Right cardiac atrium (tissue), 5 donors: ENCODE data around the gene ZNF653. TPM values are rescaled to one million over a fixed set of nuclear protein-coding genes. Genes with fewer than 3 reads are reported as not detected.
"Not testable (repeated sequence)": the region's sequence is repeated elsewhere in the genome, so short reads cannot be mapped to it uniquely, and the experiment has no call there.

Source experiments
- ATAC-seq, 2 donors: fragments of 200-7000 bp; cut with Tn5 transposase; one replicate each; pipeline versions ENCODE4 v1.8.0 to v1.9.1; 2020; ENCODE audit warnings: moderate library complexity in 2 of 2, mild to moderate bottlenecking in 1 of 2
- DNase-seq, 3 donors: peaks; one replicate each; pipeline ENCODE4 v3.0.0-alpha.2; 2020
- H3K27ac ChIP-seq: one replicate; pipeline ENCODE4 v1.5.1; 2013; ENCODE audit warnings: mild to moderate bottlenecking, low read length, control low read depth, moderate library complexity
- H3K27me3 ChIP-seq: one replicate; pipeline ENCODE4 v1.6.1; 2013; ENCODE audit not compliant: control insufficient read depth, insufficient read depth
- H3K4me1 ChIP-seq: one replicate; pipeline ENCODE4 v1.6.1; 2013; ENCODE audit warnings: low read length; ENCODE audit not compliant: control insufficient read depth, insufficient read depth
- H3K4me3 ChIP-seq: one replicate; pipeline ENCODE4 v1.5.1; 2013; ENCODE audit warnings: low read length, control low read depth
- H3K9me3 ChIP-seq: one replicate; pipeline ENCODE4 v1.6.1; 2013; ENCODE audit warnings: low read length; ENCODE audit not compliant: control insufficient read depth
- WGBS: extraction: QIAGEN DNeasy Blood & Tissue Kit; methylation state at CpG from one replicate; pipeline ENCODE4 v1.1.7; 2013; 5-methylcytosine and 5-hydroxymethylcytosine counted together
- intact Hi-C, 4 donors: fragments of 100-400 bp; cut with DNase I; formaldehyde crosslinking; loops; one replicate each; pipeline versions ENCODE4 v1.11.0 to v1.14.0; 2022 to 2023
- microRNA-seq, 2 donors: library from miRNA; unstranded; fragments of <30 nt; microRNA quantifications; one replicate each; pipeline ENCODE4 v1.2.0, GENCODE V29; 2020 to 2021
- polyA plus RNA-seq: library from polyadenylated mRNA; stranded (reverse); fragments of 200-250 nt; gene quantifications from one replicate; pipeline ENCODE4 v1.2.3, GENCODE V29; 2013
- total RNA-seq, 4 donors: library from RNA; stranded (reverse); fragmentation: NEBNext Ultra II Directional; extraction: Animal tissue kit (Norgen Biotek cat#: 25700); gene quantifications; one replicate each; pipeline ENCODE4 v1.2.1, GENCODE V29; 2021
- donor health status: healthy with polysubstance abuse.
- donor health status: DM: no; HTN: yes; CAD: no.
- donor health status: DM: no; HTN: no; CAD: no.
- donor health status: DM: no; HTN: yes; CAD: no; lungs with severe emphysema.
- donor health status: DM: yes; HTN: yes; CAD: no.

ZNF653 gene
- total and polyA plus RNA-seq, 5 donors, result 3.1 to 5.4 (median 4.5) TPM

DNA sequence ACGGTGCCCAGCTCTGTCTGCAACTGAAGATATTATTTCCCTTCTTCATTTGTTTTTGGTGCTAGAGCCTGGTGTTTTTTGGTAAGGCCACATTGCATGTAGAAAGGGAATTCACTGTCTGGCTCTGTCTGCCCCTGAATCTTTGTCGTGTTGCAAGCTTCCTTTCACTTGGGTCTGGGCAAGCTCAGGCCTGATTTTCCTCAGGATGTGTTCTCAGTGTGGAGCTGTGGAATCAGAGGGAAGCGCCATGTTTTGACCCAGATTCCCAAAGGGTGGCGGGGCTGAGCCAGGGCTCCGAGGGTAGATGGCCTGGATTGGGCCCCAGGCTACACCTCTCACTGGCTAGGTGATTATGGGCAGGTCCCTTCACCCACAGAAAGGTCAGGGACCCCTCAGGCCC is 61.6 kb downstream of the ZNF653 start:
- Histone ChIP-seq H3K27ac (no peak overlapping the region), H3K27me3 (no peaks in the 10 kb centered on the region), H3K4me3 (no peak overlapping the region), H3K4me1 (no peaks in the 10 kb centered on the region), H3K9me3 (no peaks in the 10 kb centered on the region)
- peak in 1 of 3 donors; percentile 36 for DNase-seq
- intact Hi-C loops, result loop anchor here (10.0 kb wide), 3 partner anchors 59 to 219 kb away; partner anchors contain the start of genes TSPAN16 (in 2 of the 4) and EPOR (in 1 of the 4)
- ATAC-seq, result no peak
- WGBS, result 74% methylated on average over 5 of the region's 5 CpGs

GRCh38 chr19:11437955-11438354 is 67.7 kb downstream of the ZNF653 start:
- Histone ChIP-seq H3K27me3 (no peaks in the 10 kb centered on the region), H3K4me1 (peaks cover 2% of the 10 kb centered on the region), H3K9me3 (no peaks in the 10 kb centered on the region), H3K27ac (no peak overlapping the region), H3K4me3 (no peak overlapping the region)
- DNase-seq, result peak in 1 of 3 donors; percentile 18
- 92% methylated on average over 9 of the region's 9 CpGs for WGBS
- intact Hi-C loops, result loop anchor here in 1 of 4 donors (10.0 kb wide), 1 partner anchor 53 kb away; the partner anchor contains the start of gene EPOR
- ATAC-seq, result no peak

DNA sequence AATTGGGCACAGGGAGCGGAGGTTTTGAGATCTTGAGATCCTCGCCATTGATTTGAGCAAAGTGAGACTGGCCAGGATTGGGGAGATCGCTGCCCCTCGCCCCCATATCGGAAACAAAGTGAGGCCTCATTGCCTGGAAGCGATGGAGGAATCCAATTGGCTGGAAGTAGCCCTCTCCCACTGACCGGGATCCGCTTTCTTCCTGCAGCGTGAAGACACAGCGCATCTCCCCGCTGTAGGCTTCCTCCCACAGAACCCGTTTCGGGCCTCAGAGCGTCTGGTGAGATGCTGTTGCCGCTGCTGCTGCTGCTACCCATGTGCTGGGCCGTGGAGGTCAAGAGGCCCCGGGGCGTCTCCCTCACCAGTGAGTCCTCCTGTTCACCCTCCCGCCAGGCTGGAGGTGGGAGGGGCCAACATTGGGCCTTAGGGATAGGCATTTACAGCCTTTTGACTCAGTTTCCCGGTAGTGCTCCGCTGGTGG is 69.8 kb downstream of the ZNF653 start:
- Histone ChIP-seq H3K9me3 (no peaks in the 10 kb centered on the region), H3K27me3 (no peaks in the 10 kb centered on the region), H3K4me3 (peak overlapping the region; percentile 91), H3K27ac (peak overlapping the region; percentile 73), H3K4me1 (peaks cover 2% of the 10 kb centered on the region)
- DNase-seq, result peak in 1 of 3 donors; percentile 72
- WGBS, result 4% methylated on average over 21 of the region's 21 CpGs
- intact Hi-C loops, result loop anchor here in 1 of 4 donors (10.0 kb wide), 1 partner anchor 51 kb away; the partner anchor contains the start of gene EPOR
- ATAC-seq, result no peak

DNA sequence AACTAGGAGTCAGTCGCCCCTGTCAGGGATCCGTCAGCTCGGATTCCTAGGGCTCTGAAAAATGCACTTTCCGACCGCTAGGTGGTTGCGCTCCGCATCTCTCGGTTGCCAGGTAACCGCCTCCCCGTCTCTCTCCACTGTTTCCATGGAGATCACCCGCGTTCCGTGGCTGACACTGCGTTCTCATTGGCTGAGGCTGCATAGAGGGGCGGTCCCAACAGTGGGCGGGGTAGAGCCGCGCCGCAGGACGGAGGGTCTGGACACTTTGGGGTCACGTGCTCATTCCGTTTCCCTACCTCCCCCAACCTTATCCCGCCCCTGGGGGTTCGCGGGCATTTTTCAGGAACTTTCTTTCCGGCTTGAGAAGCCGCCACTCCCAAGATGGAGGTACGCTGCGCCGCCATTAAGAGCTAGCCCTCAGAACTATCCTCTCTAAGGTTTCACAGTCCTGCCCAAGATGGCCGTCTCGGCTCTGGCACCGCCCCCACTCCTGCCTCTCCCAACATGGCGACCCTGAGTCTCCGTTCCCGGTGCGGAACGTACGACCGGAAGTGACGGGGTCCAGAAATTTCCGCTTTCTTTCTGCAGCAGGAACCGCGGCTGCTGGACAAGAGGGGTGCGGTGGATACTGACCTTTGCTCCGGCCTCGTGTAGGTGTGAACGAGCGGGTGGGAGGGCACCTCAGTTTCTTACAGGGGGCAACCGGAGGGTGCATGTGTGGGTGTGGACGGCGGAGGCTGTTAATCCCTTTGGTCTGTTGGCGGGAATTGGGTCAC is 70.4 kb downstream of the ZNF653 start, which contains the start of the genes ODAD3 and PRKCSH:
Gene ODAD3 (minus strand): TSS at position 65 of the 776 bp plus-strand sequence. CDS start 105 bp downstream, outside the sequence.
Gene PRKCSH (plus strand): TSS at position 579 of the 776 bp plus-strand sequence. CDS start 483 bp downstream, outside the sequence.
- WGBS, result under 1% methylated on average over 53 of the region's 53 CpGs
- H3K4me1 ChIP-seq, result peaks cover 2% of the 10 kb centered on the region
- no peaks in the 10 kb centered on the region for H3K9me3 ChIP-seq
- DNase-seq (peak; percentile 99), ATAC-seq (peak; percentile 98 to 99)
- H3K27ac ChIP-seq, result peak within 1 kb of the TSS; percentile 73
- H3K27me3 ChIP-seq, result no peaks in the 10 kb centered on the region
- H3K4me3 ChIP-seq, result peak within 1 kb of the TSS; percentile 91
- intact Hi-C loops, result loop anchor here in 1 of 4 donors (10.0 kb wide), 1 partner anchor 50 kb away; the partner anchor contains the start of gene EPOR

GRCh38 chr19:11434703-11435056 is 71.0 kb downstream of the ZNF653 start:
- 8% methylated on average over 9 of the region's 9 CpGs for WGBS
- peak overlapping the region; percentile 61 for H3K27ac ChIP-seq
- peak overlapping the region; percentile 34 for H3K4me3 ChIP-seq
- no peaks in the 10 kb centered on the region for H3K27me3 ChIP-seq
- DNase-seq, result no peak
- ATAC-seq, result no peak
- peaks cover 2% of the 10 kb centered on the region for H3K4me1 ChIP-seq
- H3K9me3 ChIP-seq, result no peaks in the 10 kb centered on the region
- intact Hi-C loops, result loop anchor here in 1 of 4 donors (10.0 kb wide), 1 partner anchor 50 kb away; the partner anchor contains the start of gene EPOR

DNA sequence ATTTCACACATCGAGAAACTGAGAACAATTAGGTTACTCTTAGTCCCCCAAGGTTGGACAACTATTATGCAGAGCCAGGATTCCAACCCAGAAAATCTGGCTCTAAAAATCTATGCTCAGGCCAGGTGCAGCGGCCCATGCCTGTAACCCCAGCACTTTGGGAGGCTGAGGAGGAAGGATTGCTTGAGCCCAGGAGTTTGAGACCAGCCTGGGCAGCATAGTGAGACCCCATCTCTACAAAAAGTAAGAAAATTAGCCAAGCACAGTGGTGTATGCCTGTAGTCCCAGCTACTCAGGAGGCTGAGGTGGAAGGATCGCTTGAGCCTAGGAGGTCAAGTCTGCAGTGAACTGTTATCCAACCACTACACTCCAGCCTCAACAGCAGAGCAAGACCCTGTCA is 72.1 kb downstream of the ZNF653 start:
- not testable (repeated sequence) for H3K4me3 ChIP-seq, H3K27ac ChIP-seq, H3K9me3 ChIP-seq, H3K4me1 ChIP-seq, H3K27me3 ChIP-seq, DNase-seq, ATAC-seq
- 98% methylated on average over 3 of the region's 3 CpGs for WGBS
- intact Hi-C loops, result loop anchor here in 1 of 4 donors (10.0 kb wide), 1 partner anchor 49 kb away; the partner anchor contains the start of gene EPOR

Small RNAs within 50 kb of the gene (microRNA-seq; reads per million reads assigned to microRNA genes)
- 0 reads per million in 2 donors for gene MIR7974

Other genes starting within 250 kb of the ZNF653 start
- gene DOCK6, start 243.3 kb downstream of the ZNF653 start, total RNA-seq, result 10 to 100 TPM; 35.0 to 68.5 (median 36.3) TPM
- 23.8 TPM for gene DOCK6, start 243.3 kb downstream of the ZNF653 start, polyA plus RNA-seq
- not detected for gene TSPAN16, start 209.7 kb downstream of the ZNF653 start, total RNA-seq
- gene TSPAN16, start 209.7 kb downstream of the ZNF653 start, polyA plus RNA-seq, result not detected
- gene RAB3D, start 166.2 kb downstream of the ZNF653 start, total RNA-seq, result 10 to 100 TPM; 12.2 to 12.7 (median 12.3) TPM
- gene RAB3D, start 166.2 kb downstream of the ZNF653 start, polyA plus RNA-seq, result 4.1 TPM
- gene TMEM205, start 159.6 kb downstream of the ZNF653 start, total RNA-seq, result 100 to 1,000 TPM in 2 of 4 donors, 10 to 100 TPM in 2; 92.9 to 105 (median 98.1) TPM
- gene TMEM205, start 159.6 kb downstream of the ZNF653 start, polyA plus RNA-seq, result 149 TPM
- gene CCDC159, start 159.3 kb downstream of the ZNF653 start, total RNA-seq, result 10 to 100 TPM; 16.7 to 26.5 (median 24.9) TPM
- gene CCDC159, start 159.3 kb downstream of the ZNF653 start, polyA plus RNA-seq, result 34.2 TPM
- gene PLPPR2, start 150.4 kb downstream of the ZNF653 start, total RNA-seq, result 10 to 100 TPM; 23.2 to 32.1 (median 26.3) TPM
- 19.7 TPM for gene PLPPR2, start 150.4 kb downstream of the ZNF653 start, polyA plus RNA-seq
- 1 to 10 TPM; 1.0 to 1.9 (median 1.3) TPM for gene SWSAP1, start 131.2 kb downstream of the ZNF653 start, total RNA-seq
- gene SWSAP1, start 131.2 kb downstream of the ZNF653 start, polyA plus RNA-seq, result 1.9 TPM
- 10 to 100 TPM in 3 of 4 donors, 1 to 10 TPM in 1; 8.5 to 12.6 (median 11.5) TPM for gene EPOR, start 121.5 kb downstream of the ZNF653 start, total RNA-seq
- gene EPOR, start 121.5 kb downstream of the ZNF653 start, polyA plus RNA-seq, result 10.3 TPM
- gene RGL3, start 86.5 kb downstream of the ZNF653 start, total RNA-seq, result 10 to 100 TPM; 14.0 to 25.2 (median 14.5) TPM
- gene RGL3, start 86.5 kb downstream of the ZNF653 start, polyA plus RNA-seq, result 16.1 TPM
- 1 to 10 TPM; 1.0 to 1.2 (median 1.0) TPM for gene ODAD3, start 70.7 kb downstream of the ZNF653 start, total RNA-seq
- 1.1 TPM for gene ODAD3, start 70.7 kb downstream of the ZNF653 start, polyA plus RNA-seq
- 100 to 1,000 TPM; 125 to 158 (median 137) TPM for gene PRKCSH, start 70.2 kb downstream of the ZNF653 start, total RNA-seq
- 80.1 TPM for gene PRKCSH, start 70.2 kb downstream of the ZNF653 start, polyA plus RNA-seq
- not detected for gene ELAVL3, start 24.8 kb downstream of the ZNF653 start, total RNA-seq
- gene ELAVL3, start 24.8 kb downstream of the ZNF653 start, polyA plus RNA-seq, result 0.14 TPM
- gene ECSIT, start 23.3 kb upstream of the ZNF653 start, total RNA-seq, result 100 to 1,000 TPM in 2 of 4 donors, 10 to 100 TPM in 2; 88.1 to 126 (median 105) TPM
- gene ECSIT, start 23.3 kb upstream of the ZNF653 start, polyA plus RNA-seq, result 133 TPM
- 100 to 1,000 TPM; 150 to 246 (median 173) TPM for gene CNN1, start 33.0 kb upstream of the ZNF653 start, total RNA-seq
- gene CNN1, start 33.0 kb upstream of the ZNF653 start, polyA plus RNA-seq, result 298 TPM
- gene ELOF1, start 53.4 kb upstream of the ZNF653 start, total RNA-seq, result 10 to 100 TPM; 35.2 to 47.4 (median 41.0) TPM
- gene ELOF1, start 53.4 kb upstream of the ZNF653 start, polyA plus RNA-seq, result 54.9 TPM
- gene ACP5, start 71.8 kb upstream of the ZNF653 start, total RNA-seq, result 1 to 10 TPM; 2.9 to 8.4 (median 6.1) TPM
- 3.8 TPM for gene ACP5, start 71.8 kb upstream of the ZNF653 start, polyA plus RNA-seq
- gene ZNF627, start 91.6 kb upstream of the ZNF653 start, total RNA-seq, result 1 to 10 TPM; 6.4 to 7.3 (median 7.0) TPM
- 4.2 TPM for gene ZNF627, start 91.6 kb upstream of the ZNF653 start, polyA plus RNA-seq
- 1 to 10 TPM; 2.6 to 6.0 (median 4.5) TPM for gene ZNF823, start 233.1 kb upstream of the ZNF653 start, total RNA-seq
- 2.2 TPM for gene ZNF823, start 233.1 kb upstream of the ZNF653 start, polyA plus RNA-seq